Renal pelvis (tissue), 4 donors: ENCODE measurements around the gene PPP1R1B. TPM values are rescaled to one million over a fixed set of nuclear protein-coding genes. Genes with fewer than 3 reads are reported as not detected.

Experiments used
- DNase-seq: peaks from one replicate; pipeline ENCODE4 v3.0.0-alpha.2; 2013
- polyA plus RNA-seq, 3 donors: library from polyadenylated mRNA; unstranded; fragments of 120-200 nt; gene quantifications; one replicate each; pipeline ENCODE4 v1.2.1, GENCODE V29; 2013; ENCODE audit not compliant: insufficient read length in 3 of 3

The PPP1R1B gene
- polyA plus RNA-seq, 3 donors, result 9.1 to 13.6 (median 12.2) TPM

- DNase-seq, result no peak
Measured at GRCh38 chr17:39666231-39666600, 39.5 kb downstream of the PPP1R1B start.

DNA sequence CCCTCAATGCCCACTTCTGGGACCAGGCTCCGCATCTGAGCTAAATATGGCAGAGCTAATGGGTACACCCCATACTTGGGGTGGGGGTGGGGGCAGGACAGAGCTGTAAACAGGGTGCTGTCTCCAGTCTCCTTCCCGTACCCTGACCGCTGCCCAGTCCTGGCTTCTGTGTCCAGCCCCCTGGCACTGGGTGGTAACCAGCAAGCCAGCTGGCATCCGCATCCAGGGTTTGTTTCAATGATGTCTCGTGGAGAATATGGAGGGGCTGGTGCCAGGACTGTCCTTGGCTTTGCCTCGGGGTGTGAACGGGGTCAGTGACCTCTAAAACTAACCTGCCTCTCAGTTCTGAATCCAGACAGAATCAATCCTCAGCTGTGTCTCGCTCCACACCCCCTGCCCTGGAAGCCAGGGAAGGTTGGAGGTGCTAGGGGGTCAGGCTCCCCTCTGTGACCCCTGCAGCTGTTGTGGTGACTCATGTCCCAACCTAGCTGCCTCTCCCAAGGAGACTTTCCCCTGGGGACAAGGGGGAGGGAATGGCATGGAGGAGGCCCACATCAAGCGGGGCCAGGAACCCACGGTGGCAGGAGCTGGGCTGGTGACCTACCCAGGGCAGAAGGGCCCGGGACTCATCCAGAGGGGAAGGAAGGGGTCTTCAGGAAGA is 40.0 kb downstream of the PPP1R1B start:
- no peak for DNase-seq

DNA sequence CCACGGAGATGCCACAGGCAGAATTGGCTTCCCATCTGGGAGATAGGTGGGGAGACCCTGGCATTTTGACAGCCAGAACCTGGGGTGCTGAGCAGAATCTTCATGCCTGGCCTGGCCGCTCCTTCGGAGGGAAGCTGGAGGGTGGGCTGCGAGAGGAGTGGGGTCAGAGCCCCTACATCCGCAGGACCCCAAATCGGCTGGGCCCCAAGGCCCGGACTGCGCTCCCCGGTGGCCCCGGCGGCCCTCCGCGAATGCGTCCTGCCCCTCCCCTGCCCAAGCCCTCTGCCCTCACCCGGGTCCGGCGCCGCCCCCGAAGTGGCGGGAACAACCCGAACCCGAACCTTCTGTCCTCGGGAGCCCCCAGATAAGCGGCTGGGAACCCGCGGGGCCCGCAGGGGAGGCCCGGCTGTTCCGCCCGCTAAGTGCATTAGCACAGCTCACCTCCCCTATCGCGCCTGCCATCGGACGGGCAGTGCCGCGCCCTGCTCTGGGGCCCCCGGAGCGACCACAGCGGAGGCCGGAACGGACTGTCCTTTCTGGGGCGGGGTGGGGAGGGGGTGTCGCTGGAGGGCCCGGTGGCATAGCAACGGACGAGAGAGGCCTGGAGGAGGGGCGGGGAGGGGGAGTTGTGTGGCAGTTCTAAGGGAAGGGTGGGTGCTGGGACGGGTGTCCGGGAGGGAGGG is 40.7 kb downstream of the PPP1R1B start:
- DNase-seq, result no peak

DNA sequence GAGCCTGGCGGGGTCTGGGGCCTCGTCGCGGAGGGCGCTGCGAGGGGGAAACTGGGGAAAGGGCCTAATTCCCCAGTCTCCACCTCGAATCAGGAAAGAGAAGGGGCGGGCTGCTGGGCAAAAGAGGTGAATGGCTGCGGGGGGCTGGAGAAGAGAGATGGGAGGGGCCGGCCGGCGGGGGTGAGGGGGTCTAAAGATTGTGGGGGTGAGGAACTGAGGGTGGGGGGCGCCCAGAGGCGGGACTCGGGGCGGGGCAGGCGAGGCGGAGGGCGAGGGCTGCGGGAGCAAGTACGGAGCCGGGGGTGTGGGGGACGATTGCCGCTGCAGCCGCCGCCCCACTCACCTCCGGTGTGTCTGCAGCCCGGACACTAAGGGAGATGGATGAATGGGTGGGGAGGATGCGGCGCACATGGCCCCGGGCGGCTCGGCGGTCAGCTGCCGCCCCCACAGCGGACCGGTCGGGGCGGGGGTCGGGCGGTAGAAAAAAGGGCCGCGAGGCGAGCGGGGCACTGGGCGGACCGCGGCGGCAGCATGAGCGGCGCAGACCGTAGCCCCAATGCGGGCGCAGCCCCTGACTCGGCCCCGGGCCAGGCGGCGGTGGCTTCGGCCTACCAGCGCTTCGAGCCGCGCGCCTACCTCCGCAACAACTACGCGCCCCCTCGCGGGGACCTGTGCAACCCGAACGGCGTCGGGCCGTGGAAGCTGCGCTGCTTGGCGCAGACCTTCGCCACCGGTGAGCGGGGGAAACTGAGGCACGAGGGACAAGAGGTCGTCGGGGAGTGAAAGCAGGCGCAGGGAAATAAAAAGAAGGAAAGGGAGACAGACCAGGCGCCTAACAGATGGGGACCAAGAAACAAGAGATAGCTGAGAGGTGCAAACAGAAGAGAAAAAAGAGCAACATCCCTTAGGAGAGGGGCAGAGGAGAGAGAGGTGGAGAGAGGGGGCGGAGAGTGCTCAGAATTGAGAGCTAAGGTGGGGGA is 41.5 kb downstream of the PPP1R1B start, which contains the start of gene PNMT:
PNMT (plus strand) TSS at position 509 of the 980 bp plus-strand sequence; CDS start at position 532, 23 bp downstream.
- DNase-seq, result peak; percentile 60

GRCh38 chr17:39669897-39670735 is 43.4 kb downstream of the PPP1R1B start:
- no peak for DNase-seq

DNA sequence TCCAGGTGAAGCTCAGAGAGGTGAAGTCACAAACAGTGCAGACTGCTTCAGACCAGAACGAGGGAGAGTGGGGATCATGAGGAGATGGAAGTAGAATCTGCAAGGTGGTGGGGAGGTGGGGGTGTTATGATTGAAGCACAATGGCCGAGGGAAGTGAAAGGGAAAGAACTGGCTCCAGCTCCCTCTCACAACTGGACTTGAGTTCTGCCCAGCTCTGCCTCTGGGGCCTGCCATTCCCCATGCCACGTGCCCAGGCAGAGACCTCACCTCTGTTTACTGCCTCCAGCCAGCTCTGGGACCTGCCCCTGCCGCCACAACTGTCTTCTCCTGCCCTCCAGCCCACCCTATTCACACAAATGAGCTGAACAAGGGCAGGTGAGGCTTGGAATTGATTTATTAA is 44.0 kb downstream of the PPP1R1B start:
- no peak for DNase-seq

DNA sequence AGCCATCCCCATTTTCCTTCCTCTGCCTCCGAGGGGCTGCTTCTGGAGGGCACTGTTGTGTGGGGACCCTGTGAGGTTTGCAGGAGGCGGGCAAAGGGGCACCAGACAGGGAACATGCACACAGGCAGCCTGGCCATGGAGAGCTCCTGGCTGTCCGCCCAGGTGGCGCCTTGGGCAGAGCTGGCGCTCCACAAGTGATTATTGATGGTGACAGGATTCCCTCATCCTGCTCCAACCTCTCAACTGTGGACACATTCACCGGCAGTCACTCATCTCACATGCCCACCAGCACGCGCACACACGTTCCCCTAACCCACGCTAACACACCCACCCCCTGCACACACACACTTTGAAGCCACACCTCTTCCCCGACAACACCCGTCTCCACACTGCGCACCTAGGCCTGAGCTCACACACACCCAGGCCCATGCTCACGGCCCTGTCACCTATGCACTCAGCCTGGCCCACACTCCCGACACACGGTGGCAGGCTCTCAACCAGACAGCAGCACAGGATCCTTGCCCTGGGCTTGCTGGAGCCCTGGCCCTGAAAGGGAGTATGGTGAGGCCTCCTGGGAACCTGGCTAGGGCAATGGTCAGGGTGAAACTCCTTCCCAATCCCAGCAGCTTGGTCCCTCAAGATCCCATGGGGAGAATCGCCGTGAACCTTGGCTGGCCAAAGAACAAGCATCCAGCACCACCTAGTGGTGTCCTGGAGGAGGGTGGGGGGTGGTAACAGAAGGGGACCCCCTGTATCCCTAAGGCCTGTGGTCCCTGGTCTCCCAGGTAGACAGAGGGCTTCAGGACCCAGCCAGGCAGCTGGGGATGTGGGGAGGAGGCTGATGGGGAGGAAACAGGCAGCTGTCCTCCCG is 45.1 kb downstream of the PPP1R1B start:
- no peak for DNase-seq

DNA sequence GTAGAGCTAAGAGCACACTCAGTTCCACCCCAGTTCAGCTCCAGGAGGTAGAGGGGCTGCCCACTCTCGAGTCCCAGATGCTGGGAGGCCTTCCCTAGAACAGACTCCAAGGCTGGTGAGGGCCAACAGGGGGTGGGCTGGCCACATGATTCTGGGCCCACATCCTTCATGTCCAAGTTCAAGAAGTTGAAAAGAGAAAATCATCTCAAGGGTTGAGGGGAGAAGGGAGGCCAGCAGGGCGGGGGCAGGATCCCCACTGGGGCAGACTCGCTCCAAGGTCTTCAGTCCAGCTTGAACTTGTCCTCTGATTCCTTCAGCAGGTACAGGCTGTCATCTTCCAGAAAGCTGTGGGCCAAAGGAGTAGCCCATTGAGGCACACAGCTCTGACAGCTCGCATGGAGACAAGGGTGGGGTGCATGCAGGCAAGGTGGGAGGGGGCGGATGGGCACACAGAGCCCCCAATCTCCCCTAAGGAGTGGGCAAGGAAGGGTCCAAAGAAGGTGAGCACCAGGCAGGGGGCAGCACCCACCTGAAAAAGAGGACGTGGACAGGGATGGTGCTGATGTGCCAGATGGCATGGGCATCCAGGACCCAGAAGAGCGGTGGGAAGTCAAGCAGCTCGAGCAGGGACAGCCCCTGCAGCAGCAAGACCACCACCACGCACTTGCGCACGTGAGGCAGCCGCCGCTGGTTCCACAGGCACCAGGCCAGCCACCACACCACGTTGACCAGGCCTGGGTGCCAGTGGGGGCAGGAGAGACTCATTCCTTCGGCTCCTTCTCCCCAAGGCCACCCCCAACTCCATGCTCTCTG is 46.0 kb downstream of the PPP1R1B start:
- DNase-seq, result no peak

GRCh38 chr17:39673335-39674081 is 46.8 kb downstream of the PPP1R1B start:
- no peak for DNase-seq

- DNase-seq, result no peak
Measured at GRCh38 chr17:39674179-39674578, 47.4 kb downstream of the PPP1R1B start.

DNA sequence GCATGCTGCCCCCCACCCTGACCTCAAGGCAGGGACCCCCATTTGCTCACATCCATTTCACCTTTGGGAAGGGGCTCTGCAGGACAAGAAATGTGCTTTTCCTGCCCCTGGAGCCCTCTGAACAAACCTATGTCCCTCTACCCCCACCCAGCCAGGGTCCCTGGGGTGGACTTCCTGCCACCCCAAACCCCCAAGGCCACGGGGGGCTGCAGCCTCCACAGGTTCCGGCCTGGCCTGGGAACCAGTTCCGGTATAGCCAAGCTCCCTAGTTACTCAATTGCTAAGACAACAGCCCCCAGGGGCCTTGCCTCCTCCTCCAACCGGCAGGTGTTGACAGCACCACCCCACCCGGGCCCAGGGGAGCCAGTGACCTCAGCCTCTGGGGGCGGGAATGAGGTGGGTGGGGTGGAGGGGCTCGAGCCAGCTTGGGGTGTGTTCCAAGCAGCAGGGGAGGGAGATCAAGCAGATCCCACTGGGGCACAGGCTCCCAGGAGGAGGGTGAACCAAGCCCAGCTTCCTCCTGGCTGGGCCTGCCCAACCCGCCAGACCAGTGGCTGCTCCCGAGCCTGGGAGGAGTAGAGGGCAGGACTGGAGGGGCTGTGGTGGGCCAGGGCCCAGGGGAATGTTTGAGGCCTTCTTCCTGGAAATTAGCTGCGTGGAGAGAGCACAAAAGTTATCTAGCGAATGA is 48.1 kb downstream of the PPP1R1B start:
- peak; percentile 56 for DNase-seq

DNA sequence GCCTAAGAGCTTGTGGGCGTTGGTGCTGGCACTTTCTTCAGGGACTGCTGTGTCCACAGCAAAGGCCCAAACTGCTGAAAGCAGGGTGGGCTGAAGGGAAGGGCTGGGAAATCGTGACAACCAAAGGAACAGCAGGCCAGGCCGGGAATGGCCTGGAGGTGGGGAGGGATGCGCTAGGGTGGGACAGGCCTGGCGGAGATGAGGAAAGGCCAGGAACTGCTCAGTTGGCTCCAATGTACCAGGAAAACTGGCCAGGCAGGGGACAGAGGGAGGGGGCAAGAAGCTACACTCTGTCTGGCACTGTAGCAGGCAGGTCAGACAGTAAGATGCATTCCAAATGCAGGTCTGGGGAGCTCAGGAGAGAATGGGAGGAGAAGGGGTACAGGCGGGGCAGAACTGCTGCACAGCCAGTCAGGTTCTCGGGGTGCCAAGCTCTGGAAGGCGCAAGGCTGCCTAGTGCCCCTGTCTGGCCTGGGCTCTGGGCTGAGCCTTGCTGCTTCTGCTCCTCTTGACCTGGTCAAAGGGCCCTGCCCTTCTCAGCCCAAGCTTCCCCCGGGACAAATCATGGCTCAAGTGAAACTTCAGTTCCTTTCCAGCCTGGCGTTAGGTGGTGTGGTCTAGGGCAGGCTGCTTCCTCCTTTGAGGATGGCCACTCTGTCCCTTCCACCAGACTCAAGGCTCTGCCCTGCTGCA is 48.8 kb downstream of the PPP1R1B start:
- DNase-seq, result no peak

DNA sequence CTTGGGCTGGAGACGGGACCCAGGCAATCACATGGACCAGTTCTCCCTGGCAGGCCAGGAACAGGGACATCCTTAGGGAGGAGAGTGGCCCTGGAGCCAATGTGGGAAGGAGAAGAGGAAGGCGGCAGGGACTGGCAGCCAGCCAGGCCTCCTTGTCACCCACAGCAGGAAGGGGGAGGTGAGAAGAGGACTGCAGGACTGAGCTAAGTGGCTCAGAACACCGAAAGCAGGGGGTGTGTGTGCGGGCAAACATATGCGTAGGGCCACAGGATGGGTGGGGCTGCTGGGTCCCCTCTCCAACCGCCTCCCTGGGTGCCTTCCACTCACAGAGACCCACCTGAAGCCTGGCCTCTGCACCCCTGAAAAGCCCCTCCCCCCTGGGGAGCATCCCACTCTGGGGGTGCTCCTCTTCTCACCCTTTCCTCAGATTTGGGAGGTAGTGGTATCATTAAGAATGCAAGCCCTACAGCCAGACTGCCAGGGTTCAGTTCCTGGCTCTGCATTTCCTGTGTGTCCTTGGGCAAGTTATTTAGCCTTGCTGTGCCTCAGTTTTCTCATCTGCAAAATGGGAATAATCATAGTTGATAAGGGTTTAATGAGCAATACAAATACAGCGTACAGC is 49.6 kb downstream of the PPP1R1B start:
- DNase-seq, result no peak

DNA sequence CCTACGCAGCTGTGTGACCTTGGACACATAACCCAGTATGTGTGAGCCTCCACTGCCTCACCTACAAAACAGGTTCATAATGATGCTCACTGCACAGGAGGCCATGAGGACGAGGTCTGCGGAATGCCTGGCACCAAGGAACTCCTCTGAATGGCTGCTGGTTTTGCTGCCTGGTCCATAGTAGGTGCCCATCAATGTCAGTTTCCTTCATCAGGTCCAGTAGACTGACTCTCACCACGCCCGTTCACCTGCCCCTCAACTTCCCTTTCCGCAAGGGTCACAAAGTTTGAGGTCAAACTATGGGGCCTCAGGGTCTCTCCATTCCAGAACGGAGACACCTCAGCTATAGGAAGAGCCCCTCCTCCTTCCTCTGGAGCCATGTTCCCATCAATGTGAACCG is 50.3 kb downstream of the PPP1R1B start:
- DNase-seq, result no peak

- DNase-seq, result peak; percentile 86
Measured at GRCh38 chr17:39677542-39678339, 51.0 kb downstream of the PPP1R1B start.
